Measurements from ENCODE around the gene FCHSD2.
"Not testable (repeated sequence)": the region's sequence is repeated elsewhere in the genome, so short reads cannot be mapped to it uniquely, and the experiment has no call there.

FCHSD2 gene

GRCh38 chr11:73055002-73055401 is 87.1 kb downstream of the FCHSD2 start:
- peaks cover 8% of the 10 kb centered on the region for H3K4me1 Mint-ChIP-seq (ENCODE audit: low read depth)
- H3K9me3 Mint-ChIP-seq = no peaks in the 10 kb centered on the region
- H3K4me3 Mint-ChIP-seq = no peak overlapping the region
- no peak overlapping the region for H3K27ac Mint-ChIP-seq
- peaks cover 7% of the 10 kb centered on the region for H3K36me3 Mint-ChIP-seq (ENCODE audit: low read depth)
- no peaks in the 10 kb centered on the region for H3K27me3 Mint-ChIP-seq (ENCODE audit: low read depth)

GRCh38 chr11:73053964-73054363 is 88.2 kb downstream of the FCHSD2 start:
- no peaks in the 10 kb centered on the region for H3K27me3 Mint-ChIP-seq (ENCODE audit: low read depth)
- no peak overlapping the region for H3K4me3 Mint-ChIP-seq
- no peak overlapping the region for H3K27ac Mint-ChIP-seq
- H3K36me3 Mint-ChIP-seq (ENCODE audit: low read depth) = peaks cover 7% of the 10 kb centered on the region
- no peaks in the 10 kb centered on the region for H3K9me3 Mint-ChIP-seq
- peaks cover 9% of the 10 kb centered on the region for H3K4me1 Mint-ChIP-seq (ENCODE audit: low read depth)

DNA sequence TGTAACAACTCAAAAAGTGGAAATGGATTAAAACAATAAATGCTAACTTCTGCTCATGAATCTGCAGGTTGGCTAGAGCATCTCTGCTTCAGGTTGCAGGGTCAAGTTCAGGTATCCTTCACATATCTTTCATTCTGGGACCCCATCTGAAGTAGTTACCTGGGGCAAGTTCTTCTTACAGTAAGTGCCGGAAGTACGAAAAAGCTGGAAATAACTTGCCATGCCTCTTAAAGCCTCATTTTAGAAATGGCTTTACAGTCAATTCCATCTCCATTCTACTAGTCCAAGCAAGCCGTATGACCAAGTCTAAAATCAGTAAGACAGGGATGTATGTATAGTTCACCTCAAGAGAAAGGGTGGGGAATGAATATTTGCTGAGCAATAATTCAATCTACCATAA is 93.7 kb downstream of the FCHSD2 start:
- H3K9me3 Mint-ChIP-seq = no peaks in the 10 kb centered on the region
- H3K27ac Mint-ChIP-seq = peak overlapping the region; percentile 55
- peaks cover 20% of the 10 kb centered on the region for H3K4me1 Mint-ChIP-seq (ENCODE audit: low read depth)
- no peaks in the 10 kb centered on the region for H3K27me3 Mint-ChIP-seq (ENCODE audit: low read depth)
- H3K4me3 Mint-ChIP-seq = no peak overlapping the region
- peaks cover 4% of the 10 kb centered on the region for H3K36me3 Mint-ChIP-seq (ENCODE audit: low read depth)

- peak overlapping the region; percentile 41 for H3K4me3 Mint-ChIP-seq
- H3K9me3 Mint-ChIP-seq = no peaks in the 10 kb centered on the region
These were observed 94.2 kb downstream of the FCHSD2 start for GRCh38 chr11:73047773-73048371.

DNA sequence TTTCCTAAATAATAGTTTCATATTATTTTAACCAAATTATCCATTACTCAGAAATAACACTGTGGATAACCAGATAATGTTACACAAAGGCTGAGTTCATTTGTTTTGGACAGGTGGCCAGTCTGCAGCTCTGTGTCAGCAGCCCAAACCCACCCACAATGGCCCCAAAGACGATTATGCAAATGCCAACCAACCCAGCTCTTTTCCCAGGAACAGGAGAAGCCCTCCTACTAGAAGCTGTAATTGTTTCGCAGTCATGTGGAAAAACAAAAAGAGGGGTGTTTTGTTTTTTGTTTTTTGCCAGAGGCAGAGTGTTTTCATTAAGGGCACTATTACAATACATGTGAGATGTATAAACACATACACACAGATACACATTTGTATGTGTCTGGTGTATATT is 102.1 kb downstream of the FCHSD2 start:
- Mint-ChIP-seq H3K27ac (no peak overlapping the region), H3K4me3 (no peak overlapping the region), H3K36me3 (ENCODE audit: low read depth) (peaks cover 27% of the 10 kb centered on the region), H3K27me3 (ENCODE audit: low read depth) (no peaks in the 10 kb centered on the region), H3K4me1 (ENCODE audit: low read depth) (peaks cover 7% of the 10 kb centered on the region), H3K9me3 (no peaks in the 10 kb centered on the region)

More at GRCh38 chr11:73047773-73048371, 94.2 kb downstream of the FCHSD2 start:
- peak overlapping the region; percentile 55 for H3K27ac Mint-ChIP-seq
- peaks cover 4% of the 10 kb centered on the region for H3K36me3 Mint-ChIP-seq (ENCODE audit: low read depth)
- no peaks in the 10 kb centered on the region for H3K27me3 Mint-ChIP-seq (ENCODE audit: low read depth)
- peaks cover 20% of the 10 kb centered on the region for H3K4me1 Mint-ChIP-seq (ENCODE audit: low read depth)

GRCh38 chr11:73034777-73035176 is 107.3 kb downstream of the FCHSD2 start:
- H3K9me3 Mint-ChIP-seq = peaks cover 8% of the 10 kb centered on the region
- H3K4me1 Mint-ChIP-seq (ENCODE audit: low read depth) = peaks cover 25% of the 10 kb centered on the region
- H3K4me3 Mint-ChIP-seq = peak overlapping the region; percentile 50
- H3K27ac Mint-ChIP-seq = peak overlapping the region; percentile 80
- H3K36me3 Mint-ChIP-seq (ENCODE audit: low read depth) = peaks cover 24% of the 10 kb centered on the region
- H3K27me3 Mint-ChIP-seq (ENCODE audit: low read depth) = no peaks in the 10 kb centered on the region

GRCh38 chr11:73034331-73034730 is 107.8 kb downstream of the FCHSD2 start:
- H3K4me3 Mint-ChIP-seq = peak overlapping the region; percentile 50
- peaks cover 25% of the 10 kb centered on the region for H3K4me1 Mint-ChIP-seq (ENCODE audit: low read depth)
- peaks cover 28% of the 10 kb centered on the region for H3K36me3 Mint-ChIP-seq (ENCODE audit: low read depth)
- peak overlapping the region; percentile 80 for H3K27ac Mint-ChIP-seq
- H3K27me3 Mint-ChIP-seq (ENCODE audit: low read depth) = no peaks in the 10 kb centered on the region
- peaks cover 13% of the 10 kb centered on the region for H3K9me3 Mint-ChIP-seq

DNA sequence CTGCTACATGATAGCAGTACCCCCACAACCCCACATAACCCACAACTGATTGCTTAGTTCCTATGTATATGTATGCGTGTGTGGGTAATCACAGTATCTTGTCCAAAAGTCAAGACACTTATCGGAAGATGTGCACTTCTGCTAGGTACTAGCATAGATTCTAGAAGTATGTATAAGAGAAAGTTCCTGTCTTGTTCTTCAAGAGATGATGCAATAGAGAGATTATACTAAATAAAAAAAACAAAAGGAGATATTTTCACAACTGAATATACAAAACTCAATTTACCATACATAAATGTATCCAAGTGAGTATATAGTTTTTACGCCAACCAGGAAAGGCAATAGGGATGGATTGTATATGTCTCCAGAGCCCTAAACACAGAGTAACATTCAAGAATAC is 112.0 kb downstream of the FCHSD2 start:
- Mint-ChIP-seq H3K4me3 (no peak overlapping the region), H3K4me1 (ENCODE audit: low read depth) (peaks cover 20% of the 10 kb centered on the region), H3K27me3 (ENCODE audit: low read depth) (no peaks in the 10 kb centered on the region), H3K36me3 (ENCODE audit: low read depth) (peaks cover 45% of the 10 kb centered on the region), H3K9me3 (peaks cover 48% of the 10 kb centered on the region), H3K27ac (no peak overlapping the region)

GRCh38 chr11:73029403-73029802 is 112.7 kb downstream of the FCHSD2 start:
- H3K36me3 Mint-ChIP-seq (ENCODE audit: low read depth) = peaks cover 52% of the 10 kb centered on the region

GRCh38 chr11:73028611-73029010 is 113.5 kb downstream of the FCHSD2 start:
- peaks cover 63% of the 10 kb centered on the region for H3K9me3 Mint-ChIP-seq
- no peak overlapping the region for H3K4me3 Mint-ChIP-seq
- peaks cover 60% of the 10 kb centered on the region for H3K36me3 Mint-ChIP-seq (ENCODE audit: low read depth)
- H3K4me1 Mint-ChIP-seq (ENCODE audit: low read depth) = peaks cover 10% of the 10 kb centered on the region
- H3K27ac Mint-ChIP-seq = no peak overlapping the region
- no peaks in the 10 kb centered on the region for H3K27me3 Mint-ChIP-seq (ENCODE audit: low read depth)

More at GRCh38 chr11:73029403-73029802, 112.7 kb downstream of the FCHSD2 start:
- no peak overlapping the region for H3K27ac Mint-ChIP-seq
- peaks cover 14% of the 10 kb centered on the region for H3K4me1 Mint-ChIP-seq (ENCODE audit: low read depth)
- no peaks in the 10 kb centered on the region for H3K27me3 Mint-ChIP-seq (ENCODE audit: low read depth)
- no peak overlapping the region for H3K4me3 Mint-ChIP-seq
- H3K9me3 Mint-ChIP-seq = peaks cover 55% of the 10 kb centered on the region

DNA sequence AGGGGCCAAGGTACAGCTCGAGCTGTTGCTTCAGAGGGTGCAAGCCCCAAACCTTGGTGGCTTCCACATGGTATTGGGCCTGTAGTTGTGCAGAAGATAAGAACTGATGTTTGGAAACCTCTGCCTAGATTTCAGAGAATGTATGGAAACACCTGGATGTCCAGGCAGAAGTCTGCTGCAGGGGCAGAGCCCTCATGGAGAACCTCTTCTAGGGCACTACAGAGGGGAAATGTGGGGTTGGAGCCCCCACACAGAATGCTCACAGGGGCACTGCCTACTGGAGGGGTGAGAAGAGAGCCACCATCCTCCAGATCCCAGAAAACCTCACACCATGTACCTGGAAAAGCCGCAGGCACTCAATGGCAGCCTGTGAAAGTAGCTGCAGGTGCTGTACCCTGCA is 114.3 kb downstream of the FCHSD2 start:
- Mint-ChIP-seq H3K9me3 (peaks cover 69% of the 10 kb centered on the region), H3K36me3 (ENCODE audit: low read depth) (peaks cover 65% of the 10 kb centered on the region)
- not testable (repeated sequence) for H3K27me3 Mint-ChIP-seq (ENCODE audit: low read depth); H3K4me3 Mint-ChIP-seq; H3K4me1 Mint-ChIP-seq (ENCODE audit: low read depth); H3K27ac Mint-ChIP-seq

GRCh38 chr11:73024639-73025038 is 117.5 kb downstream of the FCHSD2 start:
- peaks cover 62% of the 10 kb centered on the region for H3K36me3 Mint-ChIP-seq (ENCODE audit: low read depth)
- peaks cover 76% of the 10 kb centered on the region for H3K9me3 Mint-ChIP-seq
- H3K27me3 Mint-ChIP-seq (ENCODE audit: low read depth) = no peaks in the 10 kb centered on the region
- H3K4me1 Mint-ChIP-seq (ENCODE audit: low read depth) = peaks cover 1% of the 10 kb centered on the region
- H3K4me3 Mint-ChIP-seq = no peak overlapping the region
- no peak overlapping the region for H3K27ac Mint-ChIP-seq

DNA sequence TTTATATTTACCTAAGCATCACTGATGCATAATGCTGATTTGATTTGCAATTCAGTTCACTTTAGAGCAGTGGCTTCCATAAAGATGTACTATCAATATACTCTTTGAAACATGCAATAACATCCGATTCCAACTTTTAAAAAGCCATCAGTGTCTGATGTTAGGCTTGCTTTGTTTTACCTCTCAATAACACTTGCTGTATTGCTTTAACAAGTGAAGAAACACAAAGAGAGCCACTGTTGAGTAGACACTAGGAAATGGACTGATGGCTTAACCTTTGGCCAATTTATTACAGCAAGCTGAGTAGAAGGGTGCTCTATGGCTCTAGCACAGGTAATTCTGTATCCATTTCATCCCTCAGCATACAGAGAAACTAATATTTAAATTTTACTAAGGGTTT is 122.1 kb downstream of the FCHSD2 start:
- Mint-ChIP-seq H3K27me3 (ENCODE audit: low read depth) (no peaks in the 10 kb centered on the region), H3K9me3 (peaks cover 37% of the 10 kb centered on the region), H3K4me3 (no peak overlapping the region), H3K36me3 (ENCODE audit: low read depth) (peaks cover 32% of the 10 kb centered on the region), H3K4me1 (ENCODE audit: low read depth) (peaks cover 4% of the 10 kb centered on the region), H3K27ac (no peak overlapping the region)

- peaks cover 4% of the 10 kb centered on the region for H3K4me1 Mint-ChIP-seq (ENCODE audit: low read depth)
- H3K4me3 Mint-ChIP-seq = no peak overlapping the region
- H3K27ac Mint-ChIP-seq = no peak overlapping the region
- peaks cover 27% of the 10 kb centered on the region for H3K36me3 Mint-ChIP-seq (ENCODE audit: low read depth)
- H3K9me3 Mint-ChIP-seq = peaks cover 31% of the 10 kb centered on the region
- no peaks in the 10 kb centered on the region for H3K27me3 Mint-ChIP-seq (ENCODE audit: low read depth)
These were observed 122.7 kb downstream of the FCHSD2 start for GRCh38 chr11:73019449-73019848.

GRCh38 chr11:73018856-73019255 is 123.3 kb downstream of the FCHSD2 start:
- Mint-ChIP-seq H3K4me1 (ENCODE audit: low read depth) (peaks cover 4% of the 10 kb centered on the region), H3K9me3 (peaks cover 25% of the 10 kb centered on the region), H3K27ac (no peak overlapping the region), H3K4me3 (no peak overlapping the region), H3K36me3 (ENCODE audit: low read depth) (peaks cover 24% of the 10 kb centered on the region), H3K27me3 (ENCODE audit: low read depth) (no peaks in the 10 kb centered on the region)

Data from T-helper 1 cell treated with Interleukin-12 subunit alpha and Interleukin-12 subunit beta and Interleukin-4 antibody, amounts not matched to agents 30 μg/mL and 1 μg/mL, for 36 hours (primary cell).